Right lobe of liver (tissue), 4 donors: ENCODE results near the gene SPTB.

ENCODE experiments used
- POLR2A ChIP-seq: fragments of 450-650 bp; IDR thresholded peaks from one replicate; pipeline ENCODE4 v1.6.1; 2017; ENCODE audit warnings: antibody characterized with exemption, mild to moderate bottlenecking
- TF ChIP-seq, protein P1 (sequence below), 4 donors: fragments of 200-600 bp in 3 of 4; fragments of 450-650 bp in 1 of 4; IDR thresholded peaks; one replicate each; pipeline versions ENCODE4 v1.5.1 to v1.8.0; 2016 to 2022; ENCODE audit warnings: antibody characterized with exemption in 4 of 4, mild to moderate bottlenecking in 2 of 4
- donor health status: DM: no; HTN: no; CAD: no.
- donor health status: DM: no; HTN: no; CAD: no.
- donor health status: DM: no; HTN: yes; CAD: no.

DNA sequence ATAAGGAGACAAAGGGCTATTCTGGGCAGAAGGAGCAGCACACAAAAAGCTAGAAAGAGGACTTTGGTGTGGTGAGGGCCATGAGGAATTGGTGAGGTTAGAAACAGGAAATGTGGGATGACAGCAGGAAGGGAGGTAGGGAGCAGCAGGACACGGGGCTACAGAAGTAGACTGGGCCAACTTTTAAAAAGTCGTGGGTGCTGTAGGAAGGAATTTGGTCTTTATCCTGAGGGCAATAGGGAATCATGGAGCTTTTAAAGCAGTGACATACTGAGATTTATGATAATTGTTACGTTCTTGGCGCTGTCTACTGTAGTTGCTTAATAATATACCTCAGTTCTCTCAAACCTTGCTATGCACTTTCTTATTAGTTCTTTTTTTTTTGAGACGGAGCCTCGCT is 26.3 kb upstream of the SPTB start:
- TF ChIP-seq, protein P1, sequence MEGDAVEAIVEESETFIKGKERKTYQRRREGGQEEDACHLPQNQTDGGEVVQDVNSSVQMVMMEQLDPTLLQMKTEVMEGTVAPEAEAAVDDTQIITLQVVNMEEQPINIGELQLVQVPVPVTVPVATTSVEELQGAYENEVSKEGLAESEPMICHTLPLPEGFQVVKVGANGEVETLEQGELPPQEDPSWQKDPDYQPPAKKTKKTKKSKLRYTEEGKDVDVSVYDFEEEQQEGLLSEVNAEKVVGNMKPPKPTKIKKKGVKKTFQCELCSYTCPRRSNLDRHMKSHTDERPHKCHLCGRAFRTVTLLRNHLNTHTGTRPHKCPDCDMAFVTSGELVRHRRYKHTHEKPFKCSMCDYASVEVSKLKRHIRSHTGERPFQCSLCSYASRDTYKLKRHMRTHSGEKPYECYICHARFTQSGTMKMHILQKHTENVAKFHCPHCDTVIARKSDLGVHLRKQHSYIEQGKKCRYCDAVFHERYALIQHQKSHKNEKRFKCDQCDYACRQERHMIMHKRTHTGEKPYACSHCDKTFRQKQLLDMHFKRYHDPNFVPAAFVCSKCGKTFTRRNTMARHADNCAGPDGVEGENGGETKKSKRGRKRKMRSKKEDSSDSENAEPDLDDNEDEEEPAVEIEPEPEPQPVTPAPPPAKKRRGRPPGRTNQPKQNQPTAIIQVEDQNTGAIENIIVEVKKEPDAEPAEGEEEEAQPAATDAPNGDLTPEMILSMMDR (IDR thresholded peaks at IDR 0.05): no peak
- TF ChIP-seq POLR2A: no peak
